Pons (tissue), 1 donor: ENCODE results near the gene ENPP7.

Source experiments
- DNase-seq: peaks from one replicate; pipeline ENCODE4 v3.0.0-alpha.2; 2016; ENCODE audit warnings: low spot score

Gene ENPP7

GRCh38 chr17:79730769-79731483 is at the start of gene ENPP7:
Gene ENPP7 (plus strand): TSS chr17:79730943. CDS start chr17:79731140, 197 bp downstream.
- DNase-seq, result no peak

- no peak for DNase-seq
Observed at GRCh38 chr17:79681101-79681621, 49.6 kb upstream of the ENPP7 start.

GRCh38 chr17:79681628-79682261 is 49.0 kb upstream of the ENPP7 start:
- DNase-seq, result no peak

GRCh38 chr17:79683365-79683764 is 47.4 kb upstream of the ENPP7 start:
- no peak for DNase-seq

- no peak for DNase-seq
Observed at GRCh38 chr17:79684132-79684985, 46.4 kb upstream of the ENPP7 start.

GRCh38 chr17:79685121-79685520 is 45.6 kb upstream of the ENPP7 start:
- DNase-seq, result no peak

- DNase-seq, result no peak
Observed at GRCh38 chr17:79686476-79686875, 44.3 kb upstream of the ENPP7 start.

- no peak for DNase-seq
Observed at GRCh38 chr17:79690466-79690865, 40.3 kb upstream of the ENPP7 start.

- DNase-seq, result no peak
Observed at GRCh38 chr17:79690988-79691836, 39.5 kb upstream of the ENPP7 start.

- peak; percentile 37 for DNase-seq
Observed at GRCh38 chr17:79691931-79692330, 38.8 kb upstream of the ENPP7 start.

GRCh38 chr17:79693419-79693818 is 37.3 kb upstream of the ENPP7 start:
- DNase-seq, result no peak

GRCh38 chr17:79695293-79695790 is 35.4 kb upstream of the ENPP7 start:
- no peak for DNase-seq

GRCh38 chr17:79695797-79696609 is 34.7 kb upstream of the ENPP7 start:
- DNase-seq, result no peak

- DNase-seq, result no peak
Observed at GRCh38 chr17:79696610-79696982, 34.1 kb upstream of the ENPP7 start.

GRCh38 chr17:79698146-79698846 is 32.4 kb upstream of the ENPP7 start:
- no peak for DNase-seq

GRCh38 chr17:79699386-79700036 is 31.2 kb upstream of the ENPP7 start:
- no peak for DNase-seq

GRCh38 chr17:79700592-79700991 is 30.2 kb upstream of the ENPP7 start:
- no peak for DNase-seq

- no peak for DNase-seq
Observed at GRCh38 chr17:79702034-79702433, 28.7 kb upstream of the ENPP7 start.

- no peak for DNase-seq
Observed at GRCh38 chr17:79702550-79703236, 28.1 kb upstream of the ENPP7 start.
